Transverse colon (tissue), 3 donors: Measurements from ENCODE around the gene BMP2K.

Experiments used
- POLR2A ChIP-seq: fragments of 450-650 bp; IDR thresholded peaks from one replicate; pipeline ENCODE4 v1.6.1; 2016; ENCODE audit warnings: antibody characterized with exemption, mild to moderate bottlenecking, moderate library complexity
- TF ChIP-seq, protein P1 (sequence below), 5 experiments: fragments of 200-600 bp in 3 of 5; fragments of 450-650 bp in 2 of 5; sonication (generic) in 3 of 5; IDR thresholded peaks; 1 replicate in 2 of 5; 2 replicates in 3 of 5; pipeline ENCODE4 v1.5.1; 2016 to 2017; ENCODE audit warnings: antibody characterized with exemption in 5 of 5, inconsistent platforms in 3 of 5, mild to moderate bottlenecking in 2 of 5, moderate library complexity in 1 of 5

DNA sequence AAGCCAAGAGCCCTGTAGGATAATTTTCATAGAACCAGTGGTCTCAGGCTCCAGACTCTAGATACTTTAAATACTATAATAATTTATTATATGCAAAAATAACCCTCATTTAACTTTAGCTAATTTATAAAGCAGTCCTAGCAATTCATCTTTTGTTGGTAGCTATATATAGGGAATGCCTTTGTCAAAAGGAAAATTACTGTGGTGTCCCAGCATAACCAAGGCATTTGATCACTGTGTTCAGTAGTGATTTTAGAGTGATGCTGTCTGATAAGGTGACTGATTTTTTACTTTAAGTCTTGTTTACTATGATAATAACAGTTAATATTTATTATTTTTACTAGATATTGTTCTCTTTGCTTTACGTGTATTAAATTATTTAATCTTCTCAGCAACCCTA is 101.9 kb downstream of the BMP2K start:
- TF ChIP-seq, protein P1, sequence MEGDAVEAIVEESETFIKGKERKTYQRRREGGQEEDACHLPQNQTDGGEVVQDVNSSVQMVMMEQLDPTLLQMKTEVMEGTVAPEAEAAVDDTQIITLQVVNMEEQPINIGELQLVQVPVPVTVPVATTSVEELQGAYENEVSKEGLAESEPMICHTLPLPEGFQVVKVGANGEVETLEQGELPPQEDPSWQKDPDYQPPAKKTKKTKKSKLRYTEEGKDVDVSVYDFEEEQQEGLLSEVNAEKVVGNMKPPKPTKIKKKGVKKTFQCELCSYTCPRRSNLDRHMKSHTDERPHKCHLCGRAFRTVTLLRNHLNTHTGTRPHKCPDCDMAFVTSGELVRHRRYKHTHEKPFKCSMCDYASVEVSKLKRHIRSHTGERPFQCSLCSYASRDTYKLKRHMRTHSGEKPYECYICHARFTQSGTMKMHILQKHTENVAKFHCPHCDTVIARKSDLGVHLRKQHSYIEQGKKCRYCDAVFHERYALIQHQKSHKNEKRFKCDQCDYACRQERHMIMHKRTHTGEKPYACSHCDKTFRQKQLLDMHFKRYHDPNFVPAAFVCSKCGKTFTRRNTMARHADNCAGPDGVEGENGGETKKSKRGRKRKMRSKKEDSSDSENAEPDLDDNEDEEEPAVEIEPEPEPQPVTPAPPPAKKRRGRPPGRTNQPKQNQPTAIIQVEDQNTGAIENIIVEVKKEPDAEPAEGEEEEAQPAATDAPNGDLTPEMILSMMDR (IDR thresholded peaks at IDR 0.05) = no peak
- no peak for TF ChIP-seq POLR2A
